Colonic mucosa (tissue), 4 donors: Measurements from ENCODE around the gene SESN3. TPM values are rescaled to one million over a fixed set of nuclear protein-coding genes. Genes with fewer than 3 reads are reported as not detected.

ENCODE experiments used
- DNase-seq: peaks from one replicate; pipeline ENCODE4 v3.0.0-alpha.2; 2020
- H3K27ac ChIP-seq: fragments of 200-600 bp; one replicate; pipeline ENCODE4 v1.8.0; 2021
- H3K27me3 ChIP-seq: fragments of 200-600 bp; one replicate; pipeline ENCODE4 v1.8.0; 2021
- H3K36me3 ChIP-seq: fragments of 200-600 bp; one replicate; pipeline ENCODE4 v1.8.0; 2021
- H3K4me1 ChIP-seq: fragments of 200-600 bp; one replicate; pipeline ENCODE4 v1.8.0; 2021; ENCODE audit warnings: mild to moderate bottlenecking
- H3K4me3 ChIP-seq: fragments of 200-600 bp; one replicate; pipeline ENCODE4 v1.8.0; 2021
- H3K9ac ChIP-seq, 2 donors: one replicate each; pipeline ENCODE4 v1.7.0; 2013; ENCODE audit warnings: control low read depth in 2 of 2, low read depth in 2 of 2, low read length in 2 of 2
- H3K9me3 ChIP-seq: fragments of 200-600 bp; one replicate; pipeline ENCODE4 v1.8.0; 2021
- intact Hi-C: fragments of 100-400 bp; cut with DNase I; formaldehyde crosslinking; loops from one replicate; pipeline ENCODE4 v1.14.1; 2022
- total RNA-seq, 2 donors: library from RNA; stranded (reverse); fragmentation: NEBNext Ultra II Directional in 1 of 2; extraction: Animal tissue kit (Norgen Biotek cat#: 25700) in 1 of 2; gene quantifications; one replicate each; pipeline ENCODE4 v1.2.1, GENCODE V29; 2021
- TF ChIP-seq, protein P1 (sequence below): fragments of 200-600 bp; IDR thresholded peaks from one replicate; pipeline ENCODE4 v1.8.0; 2022; ENCODE audit warnings: antibody characterized with exemption, mild to moderate bottlenecking
- donor health status: healthy.
- donor health status: DM: no; HTN: no; CAD: no.
- donor health status: DM: no; HTN: no; CAD: no.

Gene SESN3
- total RNA-seq, 2 donors from 2014 or later: 14.7 to 21.2 TPM

DNA sequence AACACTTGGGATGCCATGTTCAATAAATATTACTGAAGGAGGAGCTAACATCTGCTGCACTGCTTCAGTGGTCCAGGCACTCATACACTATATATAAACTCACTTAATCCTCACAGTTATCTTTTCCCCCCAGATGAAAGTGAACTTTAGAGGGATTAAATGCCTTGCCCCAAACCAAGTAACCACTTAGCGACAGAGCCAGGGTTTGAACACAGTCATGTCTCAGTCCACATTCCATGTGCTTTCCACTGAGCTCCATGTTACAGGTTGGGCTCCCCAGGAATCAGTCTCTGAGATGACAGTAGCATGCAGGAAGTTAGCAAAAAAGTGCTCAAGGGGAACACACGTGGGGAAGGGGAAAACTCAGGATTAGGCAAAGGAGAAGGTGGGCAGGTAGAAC is 82.1 kb downstream of the SESN3 start:
- no peak for DNase-seq
- Histone ChIP-seq H3K4me1 (peaks cover 3% of the 10 kb centered on the region), H3K9ac (no peak overlapping the region), H3K27ac (no peak overlapping the region), H3K27me3 (no peaks in the 10 kb centered on the region), H3K36me3 (no peaks in the 10 kb centered on the region), H3K4me3 (no peak overlapping the region), H3K9me3 (no peaks in the 10 kb centered on the region)
- TF ChIP-seq, protein P1, sequence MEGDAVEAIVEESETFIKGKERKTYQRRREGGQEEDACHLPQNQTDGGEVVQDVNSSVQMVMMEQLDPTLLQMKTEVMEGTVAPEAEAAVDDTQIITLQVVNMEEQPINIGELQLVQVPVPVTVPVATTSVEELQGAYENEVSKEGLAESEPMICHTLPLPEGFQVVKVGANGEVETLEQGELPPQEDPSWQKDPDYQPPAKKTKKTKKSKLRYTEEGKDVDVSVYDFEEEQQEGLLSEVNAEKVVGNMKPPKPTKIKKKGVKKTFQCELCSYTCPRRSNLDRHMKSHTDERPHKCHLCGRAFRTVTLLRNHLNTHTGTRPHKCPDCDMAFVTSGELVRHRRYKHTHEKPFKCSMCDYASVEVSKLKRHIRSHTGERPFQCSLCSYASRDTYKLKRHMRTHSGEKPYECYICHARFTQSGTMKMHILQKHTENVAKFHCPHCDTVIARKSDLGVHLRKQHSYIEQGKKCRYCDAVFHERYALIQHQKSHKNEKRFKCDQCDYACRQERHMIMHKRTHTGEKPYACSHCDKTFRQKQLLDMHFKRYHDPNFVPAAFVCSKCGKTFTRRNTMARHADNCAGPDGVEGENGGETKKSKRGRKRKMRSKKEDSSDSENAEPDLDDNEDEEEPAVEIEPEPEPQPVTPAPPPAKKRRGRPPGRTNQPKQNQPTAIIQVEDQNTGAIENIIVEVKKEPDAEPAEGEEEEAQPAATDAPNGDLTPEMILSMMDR: no peak
- intact Hi-C loops: loop anchor here (10.0 kb wide), 1 partner anchor 174 kb away; the partner anchor contains the start of genes CWC15 and KDM4D

DNA sequence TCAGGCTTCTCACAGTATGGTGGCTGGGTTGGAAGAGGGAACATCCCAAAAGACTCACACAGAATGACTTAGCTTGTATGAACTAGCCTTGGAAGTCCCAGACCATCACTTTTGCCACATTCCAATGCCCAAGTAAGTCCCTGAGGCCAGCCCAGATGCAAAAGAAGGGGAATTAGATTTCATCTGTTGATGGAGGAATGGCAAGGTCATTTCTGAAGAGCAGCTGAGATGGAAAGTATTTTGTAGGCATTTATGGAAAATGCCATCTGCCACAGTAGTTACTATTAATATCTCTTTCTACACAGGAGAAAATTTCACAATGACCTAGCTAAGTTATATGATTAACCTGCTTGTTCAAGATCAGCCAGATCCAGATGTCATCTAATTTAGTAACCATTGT is 82.6 kb downstream of the SESN3 start:
- no peak overlapping the region for H3K4me3 ChIP-seq
- TF ChIP-seq, protein P1: no peak
- no peak for DNase-seq
- no peak overlapping the region for H3K27ac ChIP-seq
- H3K27me3 ChIP-seq: no peaks in the 10 kb centered on the region
- peaks cover 3% of the 10 kb centered on the region for H3K4me1 ChIP-seq
- H3K9me3 ChIP-seq: no peaks in the 10 kb centered on the region
- H3K9ac ChIP-seq: no peak overlapping the region
- no peaks in the 10 kb centered on the region for H3K36me3 ChIP-seq
- intact Hi-C loops: loop anchor here (10.0 kb wide), 1 partner anchor 174 kb away; the partner anchor contains the start of genes CWC15 and KDM4D

- DNase-seq: no peak
- intact Hi-C loops: loop anchor here (10.0 kb wide), 1 partner anchor 173 kb away; the partner anchor contains the start of genes CWC15 and KDM4D
- TF ChIP-seq, protein P1: no peak
Observed at GRCh38 chr11:95147364-95147905, 83.6 kb downstream of the SESN3 start.

GRCh38 chr11:95145430-95146060 is 85.5 kb downstream of the SESN3 start:
- no peak for DNase-seq
- Histone ChIP-seq H3K27ac (no peak overlapping the region), H3K9ac (no peak overlapping the region), H3K4me3 (no peak overlapping the region), H3K4me1 (peaks cover 3% of the 10 kb centered on the region), H3K36me3 (no peaks in the 10 kb centered on the region), H3K27me3 (no peaks in the 10 kb centered on the region), H3K9me3 (no peaks in the 10 kb centered on the region)
- intact Hi-C loops: loop anchor here (10.0 kb wide), 1 partner anchor 171 kb away; the partner anchor contains the start of genes CWC15 and KDM4D
- TF ChIP-seq, protein P1: no peak

More at GRCh38 chr11:95147364-95147905, 83.6 kb downstream of the SESN3 start:
- H3K27me3 ChIP-seq: no peaks in the 10 kb centered on the region
- H3K4me3 ChIP-seq: no peak overlapping the region
- H3K36me3 ChIP-seq: no peaks in the 10 kb centered on the region
- H3K27ac ChIP-seq: no peak overlapping the region
- H3K9ac ChIP-seq: no peak overlapping the region
- H3K4me1 ChIP-seq: peaks cover 3% of the 10 kb centered on the region
- no peaks in the 10 kb centered on the region for H3K9me3 ChIP-seq

GRCh38 chr11:95144313-95145235 is 86.4 kb downstream of the SESN3 start:
- intact Hi-C loops: loop anchor here (10.0 kb wide), 1 partner anchor 170 kb away; the partner anchor contains the start of genes CWC15 and KDM4D
- Histone ChIP-seq H3K36me3 (no peaks in the 10 kb centered on the region), H3K4me1 (peaks cover under 1% of the 10 kb centered on the region), H3K4me3 (no peak overlapping the region), H3K27ac (no peak overlapping the region), H3K9ac (no peak overlapping the region), H3K27me3 (no peaks in the 10 kb centered on the region), H3K9me3 (no peaks in the 10 kb centered on the region)
- TF ChIP-seq, protein P1: no peak
- DNase-seq: no peak
